MCF 10A (cell line): ENCODE data around the gene DCBLD2. TPM values are rescaled to one million over a fixed set of nuclear protein-coding genes. Genes with fewer than 3 reads are reported as not detected.

ENCODE experiments used
- BruUV-seq: library from RNA; stranded (reverse); fragments of 400-500 nt; replicated peaks from 2 replicates; lab custom pipeline; 2021; lab: Mats Ljungman, UMichigan
- CTCF ChIA-PET: fragments of 300-600 bp; sonication (Branson Sonifier 250); formaldehyde crosslinking; extraction: SDS; loops from one replicate; lab custom pipeline; 2021; ENCODE audit warnings: antibody characterized with exemption, inconsistent platforms; lab: Yijun Ruan, JAX
- POLR2A ChIA-PET: fragments of 300-600, 350-650 bp; sonication (Branson Sonifier 250); formaldehyde crosslinking; extraction: SDS; loops from one replicate; lab custom pipeline; 2020; ENCODE audit warnings: antibody characterized with exemption, inconsistent platforms; lab: Yijun Ruan, JAX
- DNase-seq: peaks from one replicate; pipeline ENCODE4 v3.0.0-alpha.2; 2018; ENCODE audit not compliant: unreplicated experiment
- H3K27ac Mint-ChIP-seq: one replicate; pipeline ENCODE4 v1.8.0; 2022; ENCODE audit warnings: mild to moderate bottlenecking, low read depth, mixed read lengths; ENCODE audit not compliant: unreplicated experiment
- H3K27me3 Mint-ChIP-seq: one replicate; pipeline ENCODE4 v1.8.0; 2022; ENCODE audit warnings: mixed read lengths; ENCODE audit not compliant: insufficient read depth, unreplicated experiment
- H3K36me3 Mint-ChIP-seq: one replicate; pipeline ENCODE4 v1.8.0; 2022; ENCODE audit warnings: mild to moderate bottlenecking, moderate library complexity, mixed read lengths; ENCODE audit not compliant: insufficient read depth, unreplicated experiment
- H3K4me1 Mint-ChIP-seq: one replicate; pipeline ENCODE4 v1.8.0; 2022; ENCODE audit warnings: mixed read lengths; ENCODE audit not compliant: insufficient read depth, unreplicated experiment
- H3K4me3 Mint-ChIP-seq: one replicate; pipeline ENCODE4 v1.8.0; 2022; ENCODE audit warnings: mild to moderate bottlenecking, moderate library complexity, mixed read lengths; ENCODE audit not compliant: unreplicated experiment
- H3K9me3 Mint-ChIP-seq: one replicate; pipeline ENCODE4 v1.8.0; 2022; ENCODE audit warnings: mixed read lengths; ENCODE audit not compliant: unreplicated experiment
- intact Hi-C: fragments of 100-400 bp; cut with micrococcal nuclease; formaldehyde crosslinking; loops from 2 replicates; pipeline ENCODE4 v1.14.1; 2022
- total RNA-seq: library from RNA; stranded (reverse); gene quantifications from 2 replicates; pipeline ENCODE4 v1.2.3, GENCODE V29; 2022
- TF ChIP-seq, protein P1 (sequence below): fragments of 200-600 bp; IDR thresholded peaks from one replicate; pipeline ENCODE4 v1.8.0; 2022; ENCODE audit warnings: antibody characterized with exemption, mild to moderate bottlenecking; ENCODE audit not compliant: unreplicated experiment

The DCBLD2 gene
- total RNA-seq, 1 experiment from 2014 or later = 161 TPM

DNA sequence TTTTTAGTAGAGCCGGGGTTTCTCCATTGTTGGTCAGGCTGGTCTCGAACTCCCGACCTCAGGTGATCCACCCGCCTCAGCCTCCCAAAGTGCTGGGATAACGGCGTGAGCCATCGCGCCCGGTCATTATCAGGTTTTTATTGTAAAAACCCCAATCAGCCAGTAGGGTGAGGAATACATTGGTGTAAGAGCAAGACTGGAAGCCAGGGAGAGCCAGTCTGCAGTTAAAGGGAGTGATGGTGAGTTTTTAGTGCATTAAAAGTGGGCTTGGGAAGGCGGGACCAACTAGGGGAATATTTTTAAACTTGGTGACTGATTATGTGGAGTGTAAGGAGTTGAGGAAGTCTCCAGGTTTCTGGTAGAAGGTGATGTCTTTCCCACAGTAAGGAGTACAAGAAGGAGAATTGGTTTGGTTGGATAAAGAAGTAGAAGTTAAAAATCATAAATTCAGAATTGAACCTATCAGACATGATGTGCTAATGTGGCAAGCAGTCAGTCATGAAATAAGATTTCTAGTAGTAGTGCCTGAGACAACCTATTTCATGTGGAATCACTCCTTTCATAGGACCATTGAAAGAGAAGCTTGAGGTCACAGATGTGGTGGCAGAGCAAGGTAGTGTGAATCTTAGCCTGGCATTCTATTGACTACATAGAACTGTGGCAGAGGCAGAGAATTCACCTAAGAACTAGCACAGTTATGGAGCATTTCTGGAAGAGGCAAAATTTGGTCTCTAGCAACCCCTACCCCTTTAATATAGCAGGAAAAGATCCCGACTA, 2.4 kb upstream of the DCBLD2 start:
- H3K9me3 Mint-ChIP-seq = peaks cover 6% of the 10 kb centered on the region
- no peak for DNase-seq
- no peak overlapping the region for H3K27ac Mint-ChIP-seq
- BruUV-seq = no TSS peak
- no peak overlapping the region for H3K4me3 Mint-ChIP-seq
- no peaks in the 10 kb centered on the region for H3K27me3 Mint-ChIP-seq
- POLR2A ChIA-PET = interaction anchor here (0.7 to 11.8 kb wide), 4 partner anchors 9 to 82 kb away, joined by 3 to 278 read pairs (median 20); no protein-coding TSS in a partner anchor
- H3K36me3 Mint-ChIP-seq = peaks cover 12% of the 10 kb centered on the region
- TF ChIP-seq, protein P1, sequence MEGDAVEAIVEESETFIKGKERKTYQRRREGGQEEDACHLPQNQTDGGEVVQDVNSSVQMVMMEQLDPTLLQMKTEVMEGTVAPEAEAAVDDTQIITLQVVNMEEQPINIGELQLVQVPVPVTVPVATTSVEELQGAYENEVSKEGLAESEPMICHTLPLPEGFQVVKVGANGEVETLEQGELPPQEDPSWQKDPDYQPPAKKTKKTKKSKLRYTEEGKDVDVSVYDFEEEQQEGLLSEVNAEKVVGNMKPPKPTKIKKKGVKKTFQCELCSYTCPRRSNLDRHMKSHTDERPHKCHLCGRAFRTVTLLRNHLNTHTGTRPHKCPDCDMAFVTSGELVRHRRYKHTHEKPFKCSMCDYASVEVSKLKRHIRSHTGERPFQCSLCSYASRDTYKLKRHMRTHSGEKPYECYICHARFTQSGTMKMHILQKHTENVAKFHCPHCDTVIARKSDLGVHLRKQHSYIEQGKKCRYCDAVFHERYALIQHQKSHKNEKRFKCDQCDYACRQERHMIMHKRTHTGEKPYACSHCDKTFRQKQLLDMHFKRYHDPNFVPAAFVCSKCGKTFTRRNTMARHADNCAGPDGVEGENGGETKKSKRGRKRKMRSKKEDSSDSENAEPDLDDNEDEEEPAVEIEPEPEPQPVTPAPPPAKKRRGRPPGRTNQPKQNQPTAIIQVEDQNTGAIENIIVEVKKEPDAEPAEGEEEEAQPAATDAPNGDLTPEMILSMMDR = no peak
- intact Hi-C loops = loop anchor here (5.0 kb wide), 1 partner anchor 87 kb away; no protein-coding TSS in a partner anchor
- peaks cover 19% of the 10 kb centered on the region for H3K4me1 Mint-ChIP-seq
- CTCF ChIA-PET = interaction anchor here (0.7 to 1.1 kb wide), 2 partner anchors 51 to 60 kb away, joined by 3 read pairs; no protein-coding TSS in a partner anchor

DNA sequence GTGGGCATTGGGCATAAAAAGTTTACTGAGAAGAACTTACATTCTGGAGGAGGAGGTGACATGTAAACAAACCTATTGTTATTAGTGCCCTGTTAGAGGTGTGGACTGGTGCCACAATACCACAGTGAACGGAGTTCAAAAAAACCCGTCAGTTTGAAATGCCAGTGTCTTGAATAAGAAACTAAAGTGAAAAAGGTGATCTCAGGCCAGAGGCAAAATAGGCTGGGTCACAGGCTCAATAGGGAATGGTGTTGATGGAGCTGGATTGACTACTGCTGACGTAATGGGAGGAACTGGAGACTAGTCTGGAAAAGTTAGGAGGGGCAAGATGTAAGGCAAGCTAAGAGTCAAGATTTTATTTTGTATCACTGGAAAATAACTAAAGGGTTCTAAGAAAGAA, 1.6 kb upstream of the DCBLD2 start:
- Mint-ChIP-seq H3K4me1 (peaks cover 19% of the 10 kb centered on the region), H3K27me3 (no peaks in the 10 kb centered on the region), H3K4me3 (no peak overlapping the region), H3K9me3 (no peaks in the 10 kb centered on the region), H3K27ac (no peak overlapping the region), H3K36me3 (peaks cover 12% of the 10 kb centered on the region)
- TF ChIP-seq, protein P1 = no peak
- CTCF ChIA-PET = interaction anchor here (0.6 to 2.0 kb wide), 3 partner anchors 18 to 1099 kb away, joined by 3 to 5 read pairs (median 4); no protein-coding TSS in a partner anchor
- BruUV-seq = no TSS peak
- no peak for DNase-seq
- intact Hi-C loops = loop anchor here (5.0 kb wide), 1 partner anchor 86 kb away; no protein-coding TSS in a partner anchor
- POLR2A ChIA-PET = interaction anchor here (0.7 to 11.8 kb wide), 9 partner anchors 9 to 86 kb away, joined by 3 to 278 read pairs (median 14); no protein-coding TSS in a partner anchor

DNA sequence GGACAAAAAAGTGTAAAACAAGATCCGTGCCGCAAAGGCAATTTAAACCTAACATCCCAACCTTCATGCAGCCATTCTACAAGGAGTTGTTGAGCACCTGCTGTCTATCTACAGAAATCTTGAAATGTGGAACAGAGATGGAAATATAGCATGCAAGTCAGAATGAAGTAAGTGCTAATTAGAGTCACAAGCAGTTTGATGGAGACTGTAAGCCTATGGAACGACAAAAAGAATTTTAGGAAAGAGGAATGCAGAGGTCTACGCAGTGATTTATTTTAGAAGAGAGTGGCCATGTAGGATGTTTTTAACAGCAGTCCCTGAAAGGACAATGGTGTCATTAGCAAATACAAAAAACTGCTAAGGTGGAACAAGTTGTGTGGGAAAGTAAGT, 851 bp upstream of the DCBLD2 start:
- TF ChIP-seq, protein P1 = no peak
- intact Hi-C loops = loop anchor here (5.0 kb wide), 1 partner anchor 85 kb away; no protein-coding TSS in a partner anchor
- CTCF ChIA-PET = interaction anchor here (0.6 to 2.0 kb wide), 8 partner anchors 17 to 863 kb away, joined by 3 to 7 read pairs (median 4); no protein-coding TSS in a partner anchor
- H3K4me1 Mint-ChIP-seq = peaks cover 19% of the 10 kb centered on the region
- TSS peak; percentile 85 for BruUV-seq
- peak overlapping the region; percentile 90 for H3K4me3 Mint-ChIP-seq
- H3K36me3 Mint-ChIP-seq = peaks cover 12% of the 10 kb centered on the region
- no peak for DNase-seq
- H3K27me3 Mint-ChIP-seq = no peaks in the 10 kb centered on the region
- H3K27ac Mint-ChIP-seq = peak overlapping the region; percentile 93
- no peaks in the 10 kb centered on the region for H3K9me3 Mint-ChIP-seq
- POLR2A ChIA-PET = interaction anchor here (0.9 to 11.8 kb wide), 23 partner anchors 8 to 102 kb away, joined by 3 to 278 read pairs (median 6); no protein-coding TSS in a partner anchor

DNA sequence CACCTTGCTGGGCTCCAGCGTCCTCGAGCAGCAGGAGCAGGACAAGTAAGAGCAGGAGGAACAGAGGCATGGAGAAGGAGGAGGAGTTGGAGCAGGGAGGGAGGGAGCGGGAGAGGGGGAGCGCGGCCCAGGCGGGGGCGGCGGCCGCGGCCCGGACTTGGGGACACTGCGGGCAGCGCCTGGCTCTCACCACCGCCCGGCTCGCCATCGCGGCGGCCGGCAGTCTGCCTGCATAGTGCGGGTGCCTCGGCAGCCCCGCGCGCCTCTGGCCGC, 440 bp downstream of the DCBLD2 start:
- no peaks in the 10 kb centered on the region for H3K27me3 Mint-ChIP-seq
- ChIA-PET POLR2A (interaction anchor here (0.9 to 11.8 kb wide), 18 partner anchors 11 to 1141 kb away, joined by 3 to 278 read pairs (median 6); partner anchors contain the start of gene CPOX), CTCF (interaction anchor here (0.5 to 2.0 kb wide), 7 partner anchors 15 to 93 kb away, joined by 3 to 9 read pairs (median 5); no protein-coding TSS in a partner anchor)
- TF ChIP-seq, protein P1 = no peak
- DNase-seq = peak; percentile 74
- intact Hi-C loops = loop anchor here (1.0 to 5.0 kb wide), 3 partner anchors 14 to 84 kb away; no protein-coding TSS in a partner anchor
- H3K4me1 Mint-ChIP-seq = peaks cover 22% of the 10 kb centered on the region
- no TSS peak for BruUV-seq
- no peaks in the 10 kb centered on the region for H3K9me3 Mint-ChIP-seq
- H3K27ac Mint-ChIP-seq = peak overlapping the region; percentile 93
- peaks cover 12% of the 10 kb centered on the region for H3K36me3 Mint-ChIP-seq
- H3K4me3 Mint-ChIP-seq = peak overlapping the region; percentile 90
